ENCODE results near the gene EIF4E3.

DNA sequence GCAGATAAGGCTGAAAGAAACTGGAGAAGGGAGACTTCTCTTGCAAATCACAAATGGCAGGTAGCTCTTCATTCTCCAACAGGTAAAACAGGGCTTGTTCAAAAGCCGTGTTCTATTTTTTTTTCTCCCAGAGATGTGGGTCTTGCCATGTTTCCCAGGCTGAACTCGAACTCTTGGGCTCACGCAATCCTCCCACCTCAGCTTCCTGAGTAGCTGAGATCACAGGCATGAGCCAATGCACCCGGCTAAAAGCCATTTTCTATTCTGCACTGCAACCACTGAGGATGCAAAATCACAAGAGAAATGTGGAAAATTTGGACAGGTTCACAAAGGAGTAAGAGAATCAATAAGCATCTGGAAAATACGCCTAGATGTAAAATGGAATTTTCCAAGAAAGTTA is 19.5 kb downstream of the EIF4E3 start:
- TF ChIP-seq POLR2A (IDR thresholded peaks at IDR 0.05; ENCODE audit: low read depth) = no peak
- TF ChIP-seq, protein P1, sequence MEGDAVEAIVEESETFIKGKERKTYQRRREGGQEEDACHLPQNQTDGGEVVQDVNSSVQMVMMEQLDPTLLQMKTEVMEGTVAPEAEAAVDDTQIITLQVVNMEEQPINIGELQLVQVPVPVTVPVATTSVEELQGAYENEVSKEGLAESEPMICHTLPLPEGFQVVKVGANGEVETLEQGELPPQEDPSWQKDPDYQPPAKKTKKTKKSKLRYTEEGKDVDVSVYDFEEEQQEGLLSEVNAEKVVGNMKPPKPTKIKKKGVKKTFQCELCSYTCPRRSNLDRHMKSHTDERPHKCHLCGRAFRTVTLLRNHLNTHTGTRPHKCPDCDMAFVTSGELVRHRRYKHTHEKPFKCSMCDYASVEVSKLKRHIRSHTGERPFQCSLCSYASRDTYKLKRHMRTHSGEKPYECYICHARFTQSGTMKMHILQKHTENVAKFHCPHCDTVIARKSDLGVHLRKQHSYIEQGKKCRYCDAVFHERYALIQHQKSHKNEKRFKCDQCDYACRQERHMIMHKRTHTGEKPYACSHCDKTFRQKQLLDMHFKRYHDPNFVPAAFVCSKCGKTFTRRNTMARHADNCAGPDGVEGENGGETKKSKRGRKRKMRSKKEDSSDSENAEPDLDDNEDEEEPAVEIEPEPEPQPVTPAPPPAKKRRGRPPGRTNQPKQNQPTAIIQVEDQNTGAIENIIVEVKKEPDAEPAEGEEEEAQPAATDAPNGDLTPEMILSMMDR (IDR thresholded peaks at IDR 0.05) = no peak
- no peak for TF ChIP-seq POLR2AphosphoS5 (IDR thresholded peaks at IDR 0.05)

Data from esophagus muscularis mucosa (tissue), 3 donors.